Measurements from ENCODE around the gene SLX4IP.

SLX4IP gene

GRCh38 chr20:10562899-10563298, 127.8 kb downstream of the SLX4IP start:
- Histone ChIP-seq H4K20me1 (ENCODE audit: insufficient read depth) (no peaks in the 10 kb centered on the region), H3K4me1 (ENCODE audit: low read depth, poor library complexity, severe bottlenecking) (peaks cover 34% of the 10 kb centered on the region), H3K36me3 (ENCODE audit: insufficient read depth) (no peaks in the 10 kb centered on the region), H3K4me3 (IDR thresholded peaks at IDR 0.05; ENCODE audit: insufficient read depth, low read depth, low read length) (no peak overlapping the region), H3K27ac (no peak overlapping the region), H3K9ac (no peak overlapping the region), H3K4me2 (no peak overlapping the region), H3K27me3 (ENCODE audit: insufficient read depth, low read depth) (no peaks in the 10 kb centered on the region), H3K79me2 (ENCODE audit: insufficient read depth, low read depth) (no peaks in the 10 kb centered on the region), H2AFZ (ENCODE audit: low read depth) (no peak overlapping the region)
- TF ChIP-seq CTCF (conservative IDR thresholded peaks at IDR 0.05; ENCODE audit: low read depth, low read length) = no peak

- Histone ChIP-seq H3K27me3 (ENCODE audit: insufficient read depth, low read depth) (no peaks in the 10 kb centered on the region), H3K4me2 (no peak overlapping the region), H3K9ac (no peak overlapping the region), H3K4me1 (ENCODE audit: low read depth, poor library complexity, severe bottlenecking) (peaks cover 25% of the 10 kb centered on the region), H4K20me1 (ENCODE audit: insufficient read depth) (no peaks in the 10 kb centered on the region), H3K4me3 (IDR thresholded peaks at IDR 0.05; ENCODE audit: insufficient read depth, low read depth, low read length) (no peak overlapping the region), H3K27ac (no peak overlapping the region), H2AFZ (ENCODE audit: low read depth) (no peak overlapping the region), H3K36me3 (ENCODE audit: insufficient read depth) (no peaks in the 10 kb centered on the region), H3K79me2 (ENCODE audit: insufficient read depth, low read depth) (no peaks in the 10 kb centered on the region)
- TF ChIP-seq CTCF (conservative IDR thresholded peaks at IDR 0.05; ENCODE audit: low read depth, low read length) = no peak
Observed at GRCh38 chr20:10563935-10564492, 128.9 kb downstream of the SLX4IP start.

- no peaks in the 10 kb centered on the region for H3K36me3 ChIP-seq (ENCODE audit: insufficient read depth)
- no peak for TF ChIP-seq CTCF (conservative IDR thresholded peaks at IDR 0.05; ENCODE audit: low read depth, low read length)
- no peak overlapping the region for H3K4me2 ChIP-seq
- H3K9ac ChIP-seq = no peak overlapping the region
- no peak overlapping the region for H3K4me3 ChIP-seq (IDR thresholded peaks at IDR 0.05; ENCODE audit: insufficient read depth, low read depth, low read length)
- no peak overlapping the region for H2AFZ ChIP-seq (ENCODE audit: low read depth)
- no peaks in the 10 kb centered on the region for H4K20me1 ChIP-seq (ENCODE audit: insufficient read depth)
- H3K27me3 ChIP-seq (ENCODE audit: insufficient read depth, low read depth) = no peaks in the 10 kb centered on the region
- peaks cover 18% of the 10 kb centered on the region for H3K4me1 ChIP-seq (ENCODE audit: low read depth, poor library complexity, severe bottlenecking)
- no peak overlapping the region for H3K27ac ChIP-seq
- H3K79me2 ChIP-seq (ENCODE audit: insufficient read depth, low read depth) = no peaks in the 10 kb centered on the region
Observed at GRCh38 chr20:10565191-10565921, 130.3 kb downstream of the SLX4IP start.

GRCh38 chr20:10565922-10566897, 131.1 kb downstream of the SLX4IP start:
- no peaks in the 10 kb centered on the region for H3K36me3 ChIP-seq (ENCODE audit: insufficient read depth)
- H3K4me2 ChIP-seq = no peak overlapping the region
- no peak overlapping the region for H2AFZ ChIP-seq (ENCODE audit: low read depth)
- peaks cover 18% of the 10 kb centered on the region for H3K4me1 ChIP-seq (ENCODE audit: low read depth, poor library complexity, severe bottlenecking)
- H4K20me1 ChIP-seq (ENCODE audit: insufficient read depth) = no peaks in the 10 kb centered on the region
- TF ChIP-seq CTCF (conservative IDR thresholded peaks at IDR 0.05; ENCODE audit: low read depth, low read length) = no peak
- no peak overlapping the region for H3K9ac ChIP-seq
- H3K27me3 ChIP-seq (ENCODE audit: insufficient read depth, low read depth) = no peaks in the 10 kb centered on the region
- H3K4me3 ChIP-seq (IDR thresholded peaks at IDR 0.05; ENCODE audit: insufficient read depth, low read depth, low read length) = no peak overlapping the region
- H3K27ac ChIP-seq = no peak overlapping the region
- no peaks in the 10 kb centered on the region for H3K79me2 ChIP-seq (ENCODE audit: insufficient read depth, low read depth)

Data from KMS-11 (cell line).